Thoracic aorta (tissue), 2 donors: Measurements from ENCODE around the gene DNAH8. TPM values are rescaled to one million over a fixed set of nuclear protein-coding genes. Genes with fewer than 3 reads are reported as not detected.

ENCODE experiments used
- ATAC-seq: fragments of 150-250 bp; one replicate; pipeline ENCODE4 v1.8.0; 2017; ENCODE audit warnings: low read depth; ENCODE audit not compliant: insufficient number of reproducible peaks, low FRiP score
- DNase-seq: peaks from one replicate; pipeline ENCODE4 v3.0.0-alpha.2; 2020; ENCODE audit warnings: low spot score
- H3K27ac ChIP-seq, 2 donors: fragments of 200-600 bp; sonication (generic); 1 replicate in 1 of 2; 2 replicates in 1 of 2; pipeline ENCODE4 v1.5.1; 2016; ENCODE audit warnings: mild to moderate bottlenecking in 2 of 2, moderate library complexity in 2 of 2
- H3K27me3 ChIP-seq: fragments of 200-600 bp; sonication (generic); replicated peaks from 2 replicates; pipeline ENCODE4 v1.6.0; 2016; ENCODE audit warnings: mild to moderate bottlenecking; ENCODE audit not compliant: insufficient read depth
- H3K36me3 ChIP-seq: fragments of 200-600 bp; sonication (generic); one replicate; pipeline ENCODE4 v1.5.1; 2016
- H3K4me1 ChIP-seq, 2 donors: fragments of 200-600 bp; sonication (generic); 1 replicate in 1 of 2; 2 replicates in 1 of 2; pipeline versions ENCODE4 v1.5.1 to v1.6.0; 2016; ENCODE audit warnings: low read depth in 2 of 2, mild to moderate bottlenecking in 1 of 2; ENCODE audit not compliant: control insufficient read depth in 1 of 2
- H3K4me3 ChIP-seq: fragments of 200-600 bp; sonication (generic); 2 replicates; pipeline ENCODE4 v1.5.1; 2016; ENCODE audit warnings: mild to moderate bottlenecking
- H3K9me3 ChIP-seq: fragments of 200-600 bp; sonication (generic); 2 replicates; pipeline ENCODE4 v1.5.1; 2016
- CTCF ChIP-seq: fragments of 200-600 bp; sonication (generic); IDR thresholded peaks from one replicate; pipeline ENCODE4 v1.5.1; 2019; ENCODE audit warnings: antibody characterized with exemption
- total RNA-seq, 2 donors: library from RNA; depleted of rRNA; stranded (reverse); fragments of >200 nt; gene quantifications; one replicate each; pipeline versions ENCODE4 v1.1.0 to v1.2.3, GENCODE V29; 2016

Gene DNAH8
- total RNA-seq, 2 donors from 2014 or later, result 0.14 TPM; not detected in 1

- no peaks in the 10 kb centered on the region for H3K4me1 ChIP-seq
- H3K4me3 ChIP-seq, result no peak overlapping the region
- no peak for ATAC-seq
- no peaks in the 10 kb centered on the region for H3K27me3 ChIP-seq
- no peak overlapping the region for H3K27ac ChIP-seq
- DNase-seq, result no peak
- no peak for TF ChIP-seq CTCF
- H3K36me3 ChIP-seq, result no peaks in the 10 kb centered on the region
- H3K9me3 ChIP-seq, result no peaks in the 10 kb centered on the region
These were observed 36.0 kb downstream of the DNAH8 start for GRCh38 chr6:38750968-38751615.

- Histone ChIP-seq H3K27me3 (no peaks in the 10 kb centered on the region), H3K27ac (no peak overlapping the region), H3K36me3 (no peaks in the 10 kb centered on the region), H3K4me1 (no peaks in the 10 kb centered on the region), H3K4me3 (no peak overlapping the region), H3K9me3 (no peaks in the 10 kb centered on the region)
- DNase-seq (no peak), ATAC-seq (no peak)
- TF ChIP-seq CTCF, result no peak
These were observed 38.6 kb downstream of the DNAH8 start for GRCh38 chr6:38753707-38754106.

- DNase-seq (no peak), ATAC-seq (no peak)
- Histone ChIP-seq H3K9me3 (no peaks in the 10 kb centered on the region), H3K4me3 (no peak overlapping the region), H3K27me3 (no peaks in the 10 kb centered on the region), H3K4me1 (no peaks in the 10 kb centered on the region), H3K27ac (no peak overlapping the region), H3K36me3 (no peaks in the 10 kb centered on the region)
- no peak for TF ChIP-seq CTCF
These were observed 40.1 kb downstream of the DNAH8 start for GRCh38 chr6:38755207-38755606.

GRCh38 chr6:38755874-38756273, 40.8 kb downstream of the DNAH8 start:
- no peaks in the 10 kb centered on the region for H3K27me3 ChIP-seq
- no peak overlapping the region for H3K4me3 ChIP-seq
- H3K4me1 ChIP-seq, result no peaks in the 10 kb centered on the region
- H3K36me3 ChIP-seq, result no peaks in the 10 kb centered on the region
- TF ChIP-seq CTCF, result no peak
- ATAC-seq, result no peak
- no peaks in the 10 kb centered on the region for H3K9me3 ChIP-seq
- no peak for DNase-seq
- H3K27ac ChIP-seq, result no peak overlapping the region

GRCh38 chr6:38760097-38760496, 45.0 kb downstream of the DNAH8 start:
- Histone ChIP-seq H3K4me1 (no peaks in the 10 kb centered on the region), H3K27ac (no peak overlapping the region), H3K4me3 (no peak overlapping the region), H3K9me3 (no peaks in the 10 kb centered on the region), H3K36me3 (no peaks in the 10 kb centered on the region), H3K27me3 (no peaks in the 10 kb centered on the region)
- DNase-seq (no peak), ATAC-seq (no peak)
- no peak for TF ChIP-seq CTCF
